ENCODE measurements around the gene TASOR.
"Not testable (repeated sequence)": the region's sequence is repeated elsewhere in the genome, so short reads cannot be mapped to it uniquely, and the experiment has no call there.

Gene TASOR

DNA sequence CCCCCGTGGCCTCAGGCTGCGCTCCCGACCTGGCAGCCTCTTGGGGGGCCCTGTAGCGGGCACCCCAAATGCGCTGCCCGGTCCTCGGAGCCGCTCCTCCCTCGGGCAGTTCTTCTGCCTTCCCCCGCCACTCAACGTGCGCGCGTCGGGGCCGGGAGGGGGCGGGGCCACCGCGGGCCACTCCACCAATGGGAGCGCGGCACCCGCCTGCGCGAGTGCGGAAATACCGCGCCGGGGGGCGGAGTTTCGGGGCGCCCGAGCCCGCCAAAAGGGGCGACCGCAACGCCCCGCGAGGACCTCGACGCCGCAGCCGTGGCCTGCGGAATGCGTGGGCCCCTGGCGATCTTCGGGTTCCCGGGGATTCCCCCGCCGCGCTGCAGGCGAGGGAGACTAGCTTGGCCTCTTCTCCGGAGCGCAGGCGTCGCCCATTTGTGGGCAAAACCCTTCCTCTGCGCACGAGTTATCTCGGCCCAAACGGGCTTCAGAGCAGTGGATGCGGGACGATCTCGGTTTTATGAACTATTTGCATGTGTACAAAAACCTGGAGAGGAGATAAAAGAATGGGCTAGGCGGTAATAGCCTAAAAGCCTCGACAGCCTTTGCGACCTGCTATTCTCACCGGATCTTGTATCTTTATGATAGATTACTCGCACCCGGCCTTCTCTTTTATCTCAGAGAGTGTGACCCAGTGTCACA, at the start of gene TASOR:
Gene TASOR, minus strand, starts transcription at position 144 of the 696 bp plus-strand sequence. CDS start 259 bp downstream, outside the sequence.
- DNase-seq (ENCODE audit: low read depth): peak; percentile 79

GRCh38 chr3:56732109-56732508, 49.0 kb upstream of the TASOR start:
- no peak for DNase-seq (ENCODE audit: low read depth)

GRCh38 chr3:56725175-56725574, 42.1 kb upstream of the TASOR start:
- DNase-seq (ENCODE audit: low read depth): peak; percentile 38

DNA sequence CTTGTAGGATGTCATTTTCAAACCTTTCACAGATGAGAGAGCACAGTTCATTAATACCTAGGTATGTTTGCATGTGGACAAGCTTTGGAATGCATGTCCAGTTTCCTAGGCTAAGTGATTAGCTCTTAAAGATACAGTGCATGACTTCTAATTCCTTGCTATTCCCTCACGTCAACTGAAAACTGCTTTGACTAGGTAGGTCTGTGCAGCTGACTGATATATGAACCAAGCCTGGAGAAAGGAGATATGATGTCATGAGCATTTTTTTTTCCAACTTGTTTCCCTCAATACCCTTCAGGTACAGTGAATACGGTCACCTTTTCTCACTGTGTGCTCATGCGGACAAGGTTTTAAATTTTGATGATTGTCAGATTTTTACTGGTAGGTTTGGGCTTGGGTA, 41.6 kb upstream of the TASOR start:
- no peak for DNase-seq (ENCODE audit: low read depth)

GRCh38 chr3:56720849-56721248, 37.8 kb upstream of the TASOR start:
- DNase-seq (ENCODE audit: low read depth): no peak

DNA sequence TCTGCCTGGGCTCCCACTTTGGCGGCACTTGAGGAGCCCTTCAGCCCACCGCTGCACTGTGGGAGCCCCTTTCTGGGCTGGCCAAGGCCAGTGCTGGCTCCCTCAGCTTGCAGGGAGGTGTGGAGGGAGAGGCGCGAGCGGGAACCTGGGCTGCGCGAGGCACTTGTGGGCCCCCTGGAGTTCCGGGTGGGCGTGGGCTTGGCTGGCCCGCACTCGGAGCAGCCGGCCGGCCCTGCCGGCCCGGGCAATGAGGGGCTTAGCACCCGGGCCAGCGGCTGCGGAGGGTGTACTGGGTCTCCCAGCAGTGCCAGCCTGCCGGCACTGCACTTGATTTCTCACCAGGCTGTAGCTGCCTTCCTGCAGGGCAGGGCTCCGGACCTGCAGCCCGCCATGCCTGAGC, 35.7 kb upstream of the TASOR start:
- not testable (repeated sequence) for DNase-seq (ENCODE audit: low read depth)

- DNase-seq (ENCODE audit: low read depth): no peak
Measured at GRCh38 chr3:56711344-56711743, 28.3 kb upstream of the TASOR start.

- DNase-seq (ENCODE audit: low read depth): not testable (repeated sequence)
Measured at GRCh38 chr3:56707412-56707811, 24.3 kb upstream of the TASOR start.

DNA sequence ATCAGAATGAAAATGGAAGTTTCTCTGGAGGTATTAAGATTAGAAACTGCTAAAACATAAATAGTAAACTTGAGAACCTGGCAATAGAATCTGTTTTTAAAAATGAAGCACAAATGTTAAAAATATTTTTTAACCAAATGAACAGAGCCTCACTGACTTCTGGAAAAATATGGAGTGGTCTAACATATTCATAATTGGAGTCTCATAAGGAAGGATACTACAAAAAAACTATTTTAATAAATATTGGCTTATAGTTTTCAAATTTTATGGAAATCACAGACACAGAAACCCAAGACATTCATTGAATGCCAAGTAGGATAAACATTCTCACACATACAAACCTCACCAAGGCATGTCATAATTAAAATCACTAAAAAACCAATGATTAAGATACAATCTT, 23.6 kb upstream of the TASOR start:
- DNase-seq (ENCODE audit: low read depth): no peak

DNA sequence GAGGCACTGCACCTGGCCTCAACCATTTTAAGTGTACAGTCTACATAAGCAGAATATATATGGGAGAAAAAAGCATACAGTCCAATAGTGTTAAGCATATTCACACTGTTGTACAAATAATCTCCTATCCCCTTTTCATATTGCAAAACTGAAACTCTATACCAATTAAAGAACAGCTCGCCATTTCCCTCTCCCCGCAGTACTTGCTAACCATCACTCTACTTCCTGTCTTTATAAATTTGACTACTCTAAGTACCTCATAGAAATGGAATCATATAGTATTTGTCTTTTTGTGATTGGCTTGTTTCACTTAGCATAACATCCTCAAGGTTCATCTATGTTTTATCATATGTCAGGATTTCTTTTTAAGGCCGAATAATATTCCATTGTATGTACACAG, 21.6 kb upstream of the TASOR start:
- DNase-seq (ENCODE audit: low read depth): no peak

- no peak for DNase-seq (ENCODE audit: low read depth)
Measured at GRCh38 chr3:56702490-56703315, 19.6 kb upstream of the TASOR start.

DNA sequence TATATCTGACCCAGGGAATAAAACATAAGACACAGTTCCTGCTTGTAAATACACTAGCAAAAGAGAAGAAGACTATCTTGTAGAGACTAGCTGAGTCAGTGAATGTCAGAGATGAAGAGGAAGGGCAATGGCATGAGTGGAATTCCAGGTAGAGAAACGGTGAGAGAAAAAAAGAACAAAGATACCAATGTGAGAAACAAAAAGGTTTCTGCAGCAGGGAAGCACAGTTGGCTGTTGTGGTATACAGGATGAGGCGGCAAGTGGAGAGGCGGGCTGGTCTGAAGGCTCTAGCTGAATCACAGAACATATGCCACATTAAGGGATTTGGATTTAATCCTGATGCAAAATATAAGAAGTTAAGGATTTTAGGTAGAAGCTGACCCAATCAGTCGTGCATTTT, 17.1 kb upstream of the TASOR start:
- no peak for DNase-seq (ENCODE audit: low read depth)

DNA sequence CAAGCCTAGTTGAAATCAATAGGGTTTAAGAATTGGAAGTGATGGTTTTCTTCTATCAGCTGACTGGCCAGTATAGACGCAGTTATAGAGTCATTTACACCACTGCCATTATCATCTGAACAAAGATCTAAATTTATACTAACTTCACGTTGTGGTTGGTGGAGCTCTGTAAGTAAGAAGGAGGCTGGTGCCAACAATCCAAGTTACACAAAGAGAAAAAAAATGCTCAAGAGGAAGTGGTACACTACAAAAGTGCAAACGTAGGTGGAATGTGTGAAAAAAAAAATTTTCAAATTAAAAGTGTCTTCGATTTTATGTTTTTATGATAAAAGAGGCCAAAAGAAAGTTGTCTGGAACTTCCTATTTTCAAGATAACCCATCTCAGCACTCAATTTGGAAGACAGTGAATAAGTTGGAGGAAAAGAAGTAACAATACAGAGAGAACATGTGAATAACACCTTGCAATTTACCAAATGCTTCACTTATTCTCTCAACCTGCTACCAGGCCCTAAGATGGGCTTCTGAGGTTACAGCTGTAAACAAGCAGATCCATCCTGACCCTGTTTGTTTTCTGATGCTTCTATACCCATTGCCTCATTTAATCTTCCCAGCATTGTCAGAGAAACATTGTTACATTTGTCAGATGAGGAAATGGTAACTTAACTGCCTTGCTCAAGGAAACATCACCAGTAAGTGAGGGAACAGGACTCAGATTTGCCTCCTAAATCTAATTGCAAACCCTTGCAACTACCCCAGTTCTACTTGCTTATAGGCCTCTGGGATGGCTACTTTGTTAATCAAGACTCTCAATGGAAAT, 12.0 kb upstream of the TASOR start:
- no peak for DNase-seq (ENCODE audit: low read depth)

DNA sequence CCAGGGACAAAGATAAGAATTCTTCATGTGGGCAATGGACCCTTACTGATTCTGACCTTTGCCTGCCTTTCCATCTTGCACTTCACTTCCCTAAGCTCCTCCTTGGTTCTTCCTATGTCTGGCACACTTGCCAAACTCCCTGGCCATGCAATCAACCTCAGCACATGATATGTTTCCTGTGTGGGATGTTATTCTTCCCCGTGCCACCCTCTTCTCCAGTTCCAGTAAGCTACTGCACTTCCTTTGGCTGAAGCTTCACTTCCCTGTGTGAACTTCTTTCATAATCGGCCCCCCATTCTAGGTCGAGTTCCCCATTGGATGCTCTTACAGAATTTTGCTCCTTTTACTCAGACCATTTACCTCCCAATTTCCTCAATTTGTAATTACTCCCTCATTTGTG, 10.7 kb upstream of the TASOR start:
- DNase-seq (ENCODE audit: low read depth): no peak

DNA sequence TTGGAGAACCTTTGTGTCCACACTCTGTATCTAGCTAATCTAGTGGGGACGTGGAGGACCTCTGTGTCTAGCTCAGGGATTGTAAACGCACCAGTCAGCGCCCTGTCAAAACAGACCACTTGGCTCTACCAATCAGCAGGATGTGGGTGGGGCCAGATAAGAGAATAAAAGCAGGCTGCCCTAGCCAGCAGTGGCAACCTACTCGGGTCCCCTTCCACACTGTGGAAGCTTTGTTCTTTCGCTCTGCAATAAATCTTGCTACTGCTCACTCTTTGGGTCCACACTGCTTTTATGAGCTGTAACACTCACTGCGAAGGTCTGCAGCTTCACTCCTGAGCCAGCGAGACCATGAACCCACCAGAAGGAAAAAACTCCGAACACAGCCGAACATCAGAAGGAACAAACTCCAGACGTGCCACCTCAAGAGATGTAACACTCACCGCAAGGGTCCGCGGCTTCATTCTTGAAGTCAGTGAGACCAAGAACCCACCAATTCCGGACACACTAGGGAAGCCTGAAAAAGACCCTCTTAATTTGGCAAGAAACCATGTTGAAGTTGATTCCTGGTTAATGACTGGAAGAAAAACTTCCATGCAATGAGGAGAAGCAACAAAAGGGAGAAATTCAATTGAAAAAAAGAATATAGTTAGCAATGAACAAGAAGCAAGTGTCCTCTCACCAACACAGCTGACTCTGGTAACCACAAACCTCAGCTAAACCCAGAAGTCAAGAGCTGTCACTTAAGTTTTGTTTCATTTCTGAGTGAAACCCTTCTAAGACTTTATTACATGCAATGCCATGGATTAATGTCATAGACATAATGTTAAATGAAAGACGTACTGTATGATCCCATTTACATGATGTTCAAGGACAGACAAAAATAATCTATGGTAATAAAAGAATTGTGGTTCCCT, 9.7 kb upstream of the TASOR start:
- not testable (repeated sequence) for DNase-seq (ENCODE audit: low read depth)

- not testable (repeated sequence) for DNase-seq (ENCODE audit: low read depth)
Measured at GRCh38 chr3:56692001-56692365, 8.9 kb upstream of the TASOR start.

DNA sequence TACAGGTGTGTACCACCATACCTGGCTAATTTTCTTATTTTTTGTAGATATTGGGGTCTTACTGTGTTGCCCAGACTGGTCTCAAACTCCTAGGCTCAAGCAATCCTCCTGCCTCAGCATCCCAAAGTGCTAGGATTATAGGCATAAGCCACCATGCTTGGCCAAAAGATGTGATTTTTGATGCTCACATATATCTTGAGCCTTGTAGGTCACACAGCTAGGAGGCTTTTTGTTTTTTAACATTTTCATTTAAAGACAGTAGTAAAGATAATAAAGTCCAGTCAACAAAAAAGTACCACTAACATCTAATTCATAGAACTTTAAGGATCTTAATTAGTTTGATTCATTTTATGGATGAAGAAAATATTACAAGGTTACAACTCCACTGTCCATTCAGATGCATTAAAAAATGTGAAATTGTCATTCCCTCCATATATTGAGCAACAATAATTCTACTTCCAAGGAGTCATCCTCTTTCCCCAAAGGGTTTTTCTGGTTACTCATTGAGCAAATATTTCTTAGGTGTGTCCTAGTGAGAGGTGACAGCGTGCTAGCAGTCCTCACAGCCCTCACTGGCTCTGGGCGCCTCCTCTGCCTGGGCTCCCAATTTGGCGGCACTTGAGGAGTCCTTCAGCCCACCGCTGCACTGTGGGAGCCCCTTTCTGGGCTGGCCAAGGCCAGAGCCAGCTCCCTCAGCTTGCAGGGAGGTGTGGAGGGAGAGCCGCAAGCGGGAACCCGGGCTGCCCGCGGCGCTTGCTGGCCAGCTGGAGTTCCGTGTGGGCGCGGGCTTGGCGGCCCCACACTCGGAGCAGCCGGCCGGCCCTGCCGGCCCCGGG, 8.3 kb upstream of the TASOR start:
- no peak for DNase-seq (ENCODE audit: low read depth)

- DNase-seq (ENCODE audit: low read depth): no peak
Measured at GRCh38 chr3:56689303-56689702, 6.2 kb upstream of the TASOR start.

DNA sequence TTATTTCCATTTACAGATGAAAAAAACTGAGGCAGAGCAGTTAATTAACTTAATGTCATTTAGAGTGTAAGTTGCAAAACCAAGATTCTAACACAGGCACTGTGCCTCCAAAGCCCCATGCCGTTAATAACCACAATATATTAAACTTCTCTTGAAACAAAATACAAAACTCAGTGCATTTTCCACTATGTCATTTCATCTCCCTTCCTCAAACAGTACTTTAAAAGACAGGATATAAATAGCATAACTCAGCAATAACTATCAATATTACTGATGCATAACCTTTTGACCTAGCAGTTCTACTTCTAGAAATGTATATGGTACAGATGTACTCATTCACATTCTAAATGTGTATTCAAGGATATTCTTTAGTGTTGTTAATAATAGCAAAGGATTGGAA, 5.1 kb upstream of the TASOR start:
- no peak for DNase-seq (ENCODE audit: low read depth)

DNA sequence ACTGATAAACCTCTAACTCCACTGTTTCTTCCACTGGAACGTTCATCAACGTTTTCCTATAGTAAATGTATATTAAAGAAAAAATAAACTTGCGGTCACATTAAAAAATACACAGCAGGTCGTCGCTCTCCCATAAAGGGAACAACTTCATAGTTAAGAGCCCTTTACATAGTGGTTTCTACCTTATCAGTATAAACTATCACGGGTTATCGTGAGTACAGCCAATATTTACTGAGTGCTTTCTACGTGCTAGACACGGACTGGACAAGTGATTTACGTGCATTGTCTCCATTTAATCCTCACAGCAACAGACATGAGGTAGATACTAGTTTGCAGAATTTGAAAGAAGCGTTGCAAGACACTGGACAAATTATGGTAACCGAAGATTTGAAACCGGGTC, 964 bp upstream of the TASOR start:
- no peak for DNase-seq (ENCODE audit: low read depth)

Data from stimulated activated CD8-positive, alpha-beta memory T cell treated with anti-CD3 and anti-CD28 coated beads, Interleukin-12 subunit alpha, Interleukin-12 subunit beta, amount 100 ng/mL, for 4 hours (primary cell).